ENCODE measurements around the gene GRP.

The GRP gene

DNA sequence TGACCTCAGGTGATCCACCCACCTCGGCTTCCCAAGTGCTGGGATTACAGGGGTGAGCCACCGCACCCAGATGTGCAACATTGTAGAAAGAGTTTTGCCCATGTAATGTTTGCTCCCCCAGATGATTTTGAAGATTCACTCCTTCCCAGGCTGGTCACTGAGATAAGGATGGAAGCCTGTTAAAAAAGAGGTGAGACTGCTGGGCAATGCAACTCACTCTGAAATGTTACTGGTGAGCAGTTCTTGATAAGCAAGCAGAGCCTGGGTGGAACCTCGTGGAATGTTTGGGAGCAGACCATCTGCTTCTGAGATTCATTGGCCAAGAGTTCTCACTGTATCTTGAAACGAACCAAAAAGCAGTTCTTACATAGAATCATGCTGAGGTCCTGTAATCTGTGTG is 19.7 kb downstream of the GRP start:
- no peak for TF ChIP-seq CTCF (IDR thresholded peaks at IDR 0.05)

- no peak for TF ChIP-seq CTCF (IDR thresholded peaks at IDR 0.05)
Observed at GRCh38 chr18:59242906-59243305, 22.9 kb downstream of the GRP start.

GRCh38 chr18:59246796-59247195 is 26.8 kb downstream of the GRP start:
- TF ChIP-seq CTCF (IDR thresholded peaks at IDR 0.05): no peak

- peak; percentile 77 for TF ChIP-seq CTCF (IDR thresholded peaks at IDR 0.05)
Observed at GRCh38 chr18:59249199-59249774, 29.3 kb downstream of the GRP start.

- TF ChIP-seq CTCF (IDR thresholded peaks at IDR 0.05): no peak
Observed at GRCh38 chr18:59263661-59264060, 43.7 kb downstream of the GRP start.

- no peak for TF ChIP-seq CTCF (IDR thresholded peaks at IDR 0.05)
Observed at GRCh38 chr18:59264121-59264571, 44.2 kb downstream of the GRP start.

DNA sequence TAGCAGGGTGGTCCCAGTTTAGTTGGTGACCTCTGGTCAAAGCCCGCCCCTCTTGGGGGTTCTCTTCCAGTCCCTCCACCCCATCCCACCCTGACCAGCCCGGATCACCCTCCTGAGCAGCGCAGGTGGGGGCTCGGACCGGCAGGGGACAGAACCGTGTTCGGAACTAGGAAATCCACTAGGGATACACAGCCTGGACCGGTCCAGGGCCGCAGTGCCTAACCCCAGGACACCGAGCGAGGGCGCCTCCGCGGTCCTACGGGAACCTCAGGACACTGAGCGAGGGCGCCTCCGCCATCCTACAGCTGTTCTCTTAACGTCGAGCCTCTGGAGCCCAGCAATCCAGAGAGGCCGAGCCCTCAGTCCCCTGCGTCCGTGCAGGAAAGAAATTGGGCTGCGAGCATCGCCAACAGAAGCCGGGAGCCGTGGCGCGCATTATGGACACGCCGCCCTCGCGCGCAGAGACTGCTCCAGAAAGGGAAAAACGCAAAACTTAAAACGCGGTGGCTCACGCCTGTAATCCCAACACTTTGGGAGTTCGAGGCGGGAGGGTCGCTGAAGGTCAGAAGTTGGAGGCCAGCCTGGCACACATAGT is 44.8 kb downstream of the GRP start:
- TF ChIP-seq CTCF (IDR thresholded peaks at IDR 0.05): no peak
